MCF 10A (cell line): Measurements from ENCODE around the gene OR52M1. TPM values are rescaled to one million over a fixed set of nuclear protein-coding genes. Genes with fewer than 3 reads are reported as not detected.

ENCODE experiments used
- BruUV-seq: library from RNA; stranded (reverse); fragments of 400-500 nt; replicated peaks from 2 replicates; lab custom pipeline; 2021; lab: Mats Ljungman, UMichigan
- CTCF ChIA-PET: fragments of 300-600 bp; sonication (Branson Sonifier 250); formaldehyde crosslinking; extraction: SDS; loops from one replicate; lab custom pipeline; 2021; ENCODE audit warnings: antibody characterized with exemption, inconsistent platforms; lab: Yijun Ruan, JAX
- POLR2A ChIA-PET: fragments of 300-600, 350-650 bp; sonication (Branson Sonifier 250); formaldehyde crosslinking; extraction: SDS; loops from one replicate; lab custom pipeline; 2020; ENCODE audit warnings: antibody characterized with exemption, inconsistent platforms; lab: Yijun Ruan, JAX
- DNase-seq: peaks from one replicate; pipeline ENCODE4 v3.0.0-alpha.2; 2018; ENCODE audit not compliant: unreplicated experiment
- H3K27ac Mint-ChIP-seq: one replicate; pipeline ENCODE4 v1.8.0; 2022; ENCODE audit warnings: mild to moderate bottlenecking, low read depth, mixed read lengths; ENCODE audit not compliant: unreplicated experiment
- H3K27me3 Mint-ChIP-seq: one replicate; pipeline ENCODE4 v1.8.0; 2022; ENCODE audit warnings: mixed read lengths; ENCODE audit not compliant: insufficient read depth, unreplicated experiment
- H3K36me3 Mint-ChIP-seq: one replicate; pipeline ENCODE4 v1.8.0; 2022; ENCODE audit warnings: mild to moderate bottlenecking, moderate library complexity, mixed read lengths; ENCODE audit not compliant: insufficient read depth, unreplicated experiment
- H3K4me1 Mint-ChIP-seq: one replicate; pipeline ENCODE4 v1.8.0; 2022; ENCODE audit warnings: mixed read lengths; ENCODE audit not compliant: insufficient read depth, unreplicated experiment
- H3K4me3 Mint-ChIP-seq: one replicate; pipeline ENCODE4 v1.8.0; 2022; ENCODE audit warnings: mild to moderate bottlenecking, moderate library complexity, mixed read lengths; ENCODE audit not compliant: unreplicated experiment
- H3K9me3 Mint-ChIP-seq: one replicate; pipeline ENCODE4 v1.8.0; 2022; ENCODE audit warnings: mixed read lengths; ENCODE audit not compliant: unreplicated experiment
- intact Hi-C: fragments of 100-400 bp; cut with micrococcal nuclease; formaldehyde crosslinking; loops from 2 replicates; pipeline ENCODE4 v1.14.1; 2022
- total RNA-seq: library from RNA; stranded (reverse); gene quantifications from 2 replicates; pipeline ENCODE4 v1.2.3, GENCODE V29; 2022
- TF ChIP-seq, protein P1 (sequence below): fragments of 200-600 bp; IDR thresholded peaks from one replicate; pipeline ENCODE4 v1.8.0; 2022; ENCODE audit warnings: antibody characterized with exemption, mild to moderate bottlenecking; ENCODE audit not compliant: unreplicated experiment

OR52M1 gene
- total RNA-seq, 1 experiment from 2014 or later, result not detected

GRCh38 chr11:4508886-4509285 lies 36.1 kb upstream of the OR52M1 start:
- intact Hi-C loops, result no loop called here
- POLR2A ChIA-PET, result no interaction called here
- Mint-ChIP-seq H3K27ac (no peak overlapping the region), H3K27me3 (peaks cover 11% of the 10 kb centered on the region), H3K4me1 (no peaks in the 10 kb centered on the region), H3K9me3 (no peaks in the 10 kb centered on the region), H3K4me3 (no peak overlapping the region), H3K36me3 (no peaks in the 10 kb centered on the region)
- CTCF ChIA-PET, result interaction anchor here (0.9 to 1.0 kb wide), 2 partner anchors 14 to 20 kb away, joined by 3 to 4 read pairs; no protein-coding TSS in a partner anchor
- no TSS peak for BruUV-seq
- DNase-seq, result no peak
- TF ChIP-seq, protein P1, sequence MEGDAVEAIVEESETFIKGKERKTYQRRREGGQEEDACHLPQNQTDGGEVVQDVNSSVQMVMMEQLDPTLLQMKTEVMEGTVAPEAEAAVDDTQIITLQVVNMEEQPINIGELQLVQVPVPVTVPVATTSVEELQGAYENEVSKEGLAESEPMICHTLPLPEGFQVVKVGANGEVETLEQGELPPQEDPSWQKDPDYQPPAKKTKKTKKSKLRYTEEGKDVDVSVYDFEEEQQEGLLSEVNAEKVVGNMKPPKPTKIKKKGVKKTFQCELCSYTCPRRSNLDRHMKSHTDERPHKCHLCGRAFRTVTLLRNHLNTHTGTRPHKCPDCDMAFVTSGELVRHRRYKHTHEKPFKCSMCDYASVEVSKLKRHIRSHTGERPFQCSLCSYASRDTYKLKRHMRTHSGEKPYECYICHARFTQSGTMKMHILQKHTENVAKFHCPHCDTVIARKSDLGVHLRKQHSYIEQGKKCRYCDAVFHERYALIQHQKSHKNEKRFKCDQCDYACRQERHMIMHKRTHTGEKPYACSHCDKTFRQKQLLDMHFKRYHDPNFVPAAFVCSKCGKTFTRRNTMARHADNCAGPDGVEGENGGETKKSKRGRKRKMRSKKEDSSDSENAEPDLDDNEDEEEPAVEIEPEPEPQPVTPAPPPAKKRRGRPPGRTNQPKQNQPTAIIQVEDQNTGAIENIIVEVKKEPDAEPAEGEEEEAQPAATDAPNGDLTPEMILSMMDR, result no peak

GRCh38 chr11:4511282-4512245 lies 33.4 kb upstream of the OR52M1 start:
- intact Hi-C loops, result no loop called here
- ChIA-PET CTCF (no interaction called here), POLR2A (no interaction called here)
- Mint-ChIP-seq H3K36me3 (no peaks in the 10 kb centered on the region), H3K27me3 (peaks cover 11% of the 10 kb centered on the region), H3K4me1 (no peaks in the 10 kb centered on the region), H3K9me3 (no peaks in the 10 kb centered on the region), H3K4me3 (no peak overlapping the region), H3K27ac (no peak overlapping the region)
- TF ChIP-seq, protein P1, result no peak
- no peak for DNase-seq
- no TSS peak for BruUV-seq

GRCh38 chr11:4514196-4514595 lies 30.8 kb upstream of the OR52M1 start:
- no TSS peak for BruUV-seq
- Mint-ChIP-seq H3K27me3 (no peaks in the 10 kb centered on the region), H3K27ac (no peak overlapping the region), H3K9me3 (no peaks in the 10 kb centered on the region), H3K4me3 (no peak overlapping the region), H3K4me1 (no peaks in the 10 kb centered on the region), H3K36me3 (no peaks in the 10 kb centered on the region)
- intact Hi-C loops, result no loop called here
- ChIA-PET POLR2A (no interaction called here), CTCF (interaction anchor here (1.4 kb wide), 1 partner anchor 19 kb away, joined by 5 read pairs; no protein-coding TSS in a partner anchor)
- no peak for DNase-seq
- TF ChIP-seq, protein P1, result no peak

GRCh38 chr11:4522339-4522738 lies 22.7 kb upstream of the OR52M1 start:
- Mint-ChIP-seq H3K9me3 (no peaks in the 10 kb centered on the region), H3K36me3 (no peaks in the 10 kb centered on the region), H3K4me3 (no peak overlapping the region), H3K4me1 (no peaks in the 10 kb centered on the region), H3K27me3 (no peaks in the 10 kb centered on the region), H3K27ac (no peak overlapping the region)
- no TSS peak for BruUV-seq
- TF ChIP-seq, protein P1, result no peak
- ChIA-PET POLR2A (no interaction called here), CTCF (interaction anchor here (1.2 kb wide), 1 partner anchor 13 kb away, joined by 4 read pairs; no protein-coding TSS in a partner anchor)
- intact Hi-C loops, result no loop called here
- no peak for DNase-seq
